Ectodermal cell (in vitro differentiated cells): ENCODE data around the gene LINC01488.

ENCODE experiments used
- H3K27ac ChIP-seq: 2 replicates; pipeline ENCODE4 v1.7.0; 2013; ENCODE audit warnings: mild to moderate bottlenecking, low read depth, low read length; ENCODE audit not compliant: insufficient read depth, poor library complexity, severe bottlenecking
- H3K27me3 ChIP-seq: 2 replicates; pipeline ENCODE4 v1.7.0; 2013; ENCODE audit warnings: mild to moderate bottlenecking, low read length; ENCODE audit not compliant: insufficient read depth, control insufficient read depth, poor library complexity, severe bottlenecking
- H3K36me3 ChIP-seq: one replicate; pipeline ENCODE4 v1.7.0; 2013; ENCODE audit warnings: low read length; ENCODE audit not compliant: control insufficient read depth, insufficient read depth
- H3K4me1 ChIP-seq: one replicate; pipeline ENCODE4 v1.7.0; 2013; ENCODE audit warnings: low read length; ENCODE audit not compliant: control insufficient read depth, insufficient read depth
- H3K4me3 ChIP-seq: 2 replicates; pipeline ENCODE4 v1.7.0; 2013; ENCODE audit warnings: low read depth, low read length, control low read depth; ENCODE audit not compliant: insufficient read depth
- H3K9me3 ChIP-seq: 2 replicates; pipeline ENCODE4 v1.7.0; 2013; ENCODE audit warnings: mild to moderate bottlenecking, low read length, moderate library complexity; ENCODE audit not compliant: control insufficient read depth
- WGBS, 2 experiments: methylation state at CpG; one replicate each; pipeline ENCODE4 v1.1.7; 2013; ENCODE audit warnings: missing lambda C conversion rate in 2 of 2; 5-methylcytosine and 5-hydroxymethylcytosine counted together

LINC01488 gene

GRCh38 chr11:69471729-69472540, 9.5 kb upstream of the LINC01488 start:
- no peak overlapping the region for H3K4me3 ChIP-seq

GRCh38 chr11:69472541-69473275, 8.8 kb upstream of the LINC01488 start:
- WGBS, 2 experiments: 93 to 97% methylated on average over 12 of the region's 12 CpGs
- no peaks in the 10 kb centered on the region for H3K36me3 ChIP-seq

More at GRCh38 chr11:69471729-69472540, 9.5 kb upstream of the LINC01488 start:
- WGBS, 2 experiments: 70 to 74% methylated on average over 17 of the region's 17 CpGs
- H3K27ac ChIP-seq: peak overlapping the region; percentile 66
- H3K27me3 ChIP-seq: no peaks in the 10 kb centered on the region
- H3K36me3 ChIP-seq: no peaks in the 10 kb centered on the region
- H3K4me1 ChIP-seq: peaks cover 21% of the 10 kb centered on the region
- H3K9me3 ChIP-seq: no peaks in the 10 kb centered on the region

GRCh38 chr11:69473276-69473845, 8.1 kb upstream of the LINC01488 start:
- no peaks in the 10 kb centered on the region for H3K36me3 ChIP-seq
- 96 to 98% methylated on average over 5 of the region's 5 CpGs for WGBS, 2 experiments
- peaks cover 21% of the 10 kb centered on the region for H3K4me1 ChIP-seq
- H3K9me3 ChIP-seq: no peaks in the 10 kb centered on the region
- H3K27ac ChIP-seq: no peak overlapping the region
- H3K4me3 ChIP-seq: no peak overlapping the region
- H3K27me3 ChIP-seq: peaks cover 6% of the 10 kb centered on the region

More at GRCh38 chr11:69472541-69473275, 8.8 kb upstream of the LINC01488 start:
- Histone ChIP-seq H3K9me3 (no peaks in the 10 kb centered on the region), H3K27me3 (peaks cover 6% of the 10 kb centered on the region), H3K4me1 (peaks cover 21% of the 10 kb centered on the region), H3K27ac (no peak overlapping the region), H3K4me3 (no peak overlapping the region)

DNA sequence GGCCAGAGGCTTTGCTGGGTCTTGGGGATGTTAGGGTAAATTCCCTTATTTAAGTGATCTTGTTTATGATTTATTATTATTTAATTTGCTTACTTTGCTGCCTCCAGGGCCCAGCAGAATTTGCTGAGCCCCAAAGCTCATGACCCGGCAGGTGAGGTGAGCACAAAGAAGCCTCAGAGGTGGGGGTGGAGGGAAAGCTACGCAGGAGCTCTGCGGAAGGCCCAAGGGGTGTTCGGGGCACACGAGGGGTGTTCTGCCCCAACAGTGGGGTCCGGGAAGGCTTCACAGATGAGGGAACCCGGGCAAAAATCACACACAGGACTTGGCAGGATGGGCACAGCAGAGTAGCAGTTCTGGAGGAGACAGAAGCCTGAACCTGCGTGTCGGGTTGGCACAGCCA, 6.7 kb upstream of the LINC01488 start:
- WGBS, 2 experiments: 82 to 84% methylated on average over 9 of the region's 9 CpGs
- peaks cover 6% of the 10 kb centered on the region for H3K27me3 ChIP-seq

GRCh38 chr11:69475141-69475865, 6.2 kb upstream of the LINC01488 start:
- Histone ChIP-seq H3K27ac (no peak overlapping the region), H3K27me3 (peaks cover 6% of the 10 kb centered on the region), H3K36me3 (no peaks in the 10 kb centered on the region), H3K9me3 (no peaks in the 10 kb centered on the region), H3K4me3 (no peak overlapping the region), H3K4me1 (peaks cover 20% of the 10 kb centered on the region)
- WGBS, 2 experiments: 91 to 92% methylated on average over 19 of the region's 19 CpGs

More for the DNA sequence above, 6.7 kb upstream of the LINC01488 start:
- H3K4me3 ChIP-seq: no peak overlapping the region
- no peak overlapping the region for H3K27ac ChIP-seq
- H3K4me1 ChIP-seq: peaks cover 21% of the 10 kb centered on the region
- no peaks in the 10 kb centered on the region for H3K9me3 ChIP-seq
- H3K36me3 ChIP-seq: no peaks in the 10 kb centered on the region

DNA sequence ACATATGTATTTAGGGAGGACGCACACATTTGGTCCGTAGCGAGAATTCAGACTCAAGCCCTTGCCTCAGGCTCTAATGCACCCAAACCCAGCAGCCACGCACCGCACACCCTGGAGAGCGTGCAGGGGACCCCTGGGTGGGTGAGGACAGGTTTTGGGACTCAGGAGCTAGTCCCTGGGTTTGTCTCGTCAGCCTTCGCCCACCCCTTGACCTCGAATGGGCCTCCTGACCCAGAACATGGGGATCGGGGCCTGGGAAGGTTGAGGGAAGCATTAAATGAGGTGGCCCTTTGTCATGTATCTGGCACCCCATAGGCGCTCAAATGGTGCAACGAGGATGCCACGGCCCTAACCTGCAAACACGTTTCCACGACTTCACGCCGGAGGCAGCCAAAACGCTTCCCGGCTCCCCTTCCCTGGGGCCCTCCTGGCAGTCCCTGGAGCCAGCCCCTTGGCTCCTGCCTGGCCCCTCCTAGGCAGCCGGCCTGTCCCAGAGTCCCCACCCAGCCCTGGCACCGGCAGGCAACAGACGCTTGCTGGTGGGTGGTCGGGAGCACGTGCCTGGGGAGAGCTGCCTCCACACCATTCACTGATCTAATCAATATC, 5.5 kb upstream of the LINC01488 start:
- WGBS, 2 experiments: 70 to 72% methylated on average over 24 of the region's 24 CpGs
- no peaks in the 10 kb centered on the region for H3K9me3 ChIP-seq

DNA sequence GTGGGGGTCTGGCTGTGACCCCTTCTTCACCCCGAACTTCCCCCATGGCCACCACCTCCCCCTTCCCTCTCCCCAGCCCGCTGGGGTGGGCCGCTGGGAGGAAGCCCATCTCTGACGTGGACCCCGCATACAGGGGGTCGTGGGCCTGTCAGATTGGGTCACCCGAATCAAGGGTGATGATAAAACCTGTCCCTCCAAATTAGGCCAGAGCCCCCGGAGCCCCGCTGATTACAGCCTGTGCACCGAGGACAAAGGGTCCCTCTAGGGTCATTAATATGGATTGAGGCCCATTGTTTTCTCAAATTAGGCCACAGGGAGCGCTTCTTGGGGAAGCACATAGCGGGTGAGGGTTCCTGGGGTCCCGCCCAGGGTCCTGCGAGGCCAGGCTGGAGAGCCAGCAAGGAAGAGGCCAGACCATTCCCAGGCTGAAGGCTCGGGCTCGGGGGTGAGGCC, 4.9 kb upstream of the LINC01488 start:
- H3K27me3 ChIP-seq: peaks cover 6% of the 10 kb centered on the region
- no peak overlapping the region for H3K4me3 ChIP-seq
- 68 to 71% methylated on average over 16 of the region's 16 CpGs for WGBS, 2 experiments
- no peaks in the 10 kb centered on the region for H3K9me3 ChIP-seq
- H3K36me3 ChIP-seq: no peaks in the 10 kb centered on the region
- peaks cover 11% of the 10 kb centered on the region for H3K4me1 ChIP-seq
- H3K27ac ChIP-seq: no peak overlapping the region

More for the DNA sequence above, 5.5 kb upstream of the LINC01488 start:
- Histone ChIP-seq H3K27me3 (peaks cover 6% of the 10 kb centered on the region), H3K27ac (no peak overlapping the region), H3K4me3 (no peak overlapping the region), H3K36me3 (no peaks in the 10 kb centered on the region), H3K4me1 (peaks cover 13% of the 10 kb centered on the region)

- H3K9me3 ChIP-seq: no peaks in the 10 kb centered on the region
- 93% methylated on average over 16 of the region's 16 CpGs for WGBS, 2 experiments
- no peaks in the 10 kb centered on the region for H3K36me3 ChIP-seq
- peaks cover 6% of the 10 kb centered on the region for H3K27me3 ChIP-seq
- H3K4me3 ChIP-seq: no peak overlapping the region
- no peak overlapping the region for H3K27ac ChIP-seq
- peaks cover 6% of the 10 kb centered on the region for H3K4me1 ChIP-seq
These were observed 4.4 kb upstream of the LINC01488 start for GRCh38 chr11:69477086-69477485.

GRCh38 chr11:69479591-69480271, 1.7 kb upstream of the LINC01488 start:
- Histone ChIP-seq H3K36me3 (no peaks in the 10 kb centered on the region), H3K4me1 (peaks cover 20% of the 10 kb centered on the region)
- WGBS, 2 experiments: 93% methylated on average over 19 of the region's 19 CpGs

More at GRCh38 chr11:69479591-69480271, 1.7 kb upstream of the LINC01488 start:
- Histone ChIP-seq H3K4me3 (no peak overlapping the region), H3K9me3 (no peaks in the 10 kb centered on the region), H3K27me3 (peaks cover 6% of the 10 kb centered on the region), H3K27ac (no peak overlapping the region)
